GM19099 (cell line): Measurements from ENCODE around the gene RNF182.

ENCODE experiments used
- POLR2A ChIP-seq: IDR thresholded peaks from 3 replicates; pipeline ENCODE4 v1.6.1; 2011; ENCODE audit warnings: low read depth; ENCODE audit not compliant: insufficient read length; ENCODE audit errors: extremely low read depth

Gene RNF182

GRCh38 chr6:14009431-14009830, 84.7 kb downstream of the RNF182 start:
- TF ChIP-seq POLR2A, result no peak

- no peak for TF ChIP-seq POLR2A
These were observed 85.5 kb downstream of the RNF182 start for GRCh38 chr6:14010275-14010674.

DNA sequence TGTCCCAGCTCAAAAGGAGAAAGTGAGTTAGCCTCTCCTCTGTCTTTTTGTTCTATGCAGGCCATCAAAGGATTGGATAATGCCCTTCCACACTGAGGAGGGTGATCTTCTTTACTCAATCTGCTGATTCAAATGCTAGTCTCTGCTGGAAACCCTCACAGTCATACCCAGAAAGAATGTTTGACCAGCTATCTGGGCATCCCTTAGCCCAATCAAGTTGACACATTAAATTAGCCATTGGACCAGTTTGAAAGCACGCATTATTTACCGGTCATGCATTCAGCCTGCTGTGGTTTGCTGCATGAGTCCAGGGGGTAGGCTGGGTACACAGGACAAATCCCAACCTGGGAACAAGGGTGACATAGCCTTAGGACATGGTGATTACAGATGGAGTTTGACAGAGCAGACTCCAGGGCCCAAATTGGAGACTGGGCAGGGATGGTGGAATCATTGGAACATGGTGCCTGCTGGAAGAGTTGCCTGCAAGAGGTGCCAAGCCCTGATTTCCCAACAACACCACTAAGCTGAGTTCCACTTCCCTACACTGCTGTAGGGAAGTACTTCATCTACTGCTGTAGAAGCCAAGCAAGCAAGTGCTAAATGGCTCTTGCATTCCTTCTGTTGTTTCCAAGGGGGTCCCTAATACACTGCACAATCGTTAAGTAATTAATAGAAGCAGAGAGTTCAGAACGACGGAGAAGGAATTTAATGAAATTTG, 87.7 kb downstream of the RNF182 start:
- TF ChIP-seq POLR2A, result no peak

GRCh38 chr6:14015964-14016363, 91.2 kb downstream of the RNF182 start:
- no peak for TF ChIP-seq POLR2A

DNA sequence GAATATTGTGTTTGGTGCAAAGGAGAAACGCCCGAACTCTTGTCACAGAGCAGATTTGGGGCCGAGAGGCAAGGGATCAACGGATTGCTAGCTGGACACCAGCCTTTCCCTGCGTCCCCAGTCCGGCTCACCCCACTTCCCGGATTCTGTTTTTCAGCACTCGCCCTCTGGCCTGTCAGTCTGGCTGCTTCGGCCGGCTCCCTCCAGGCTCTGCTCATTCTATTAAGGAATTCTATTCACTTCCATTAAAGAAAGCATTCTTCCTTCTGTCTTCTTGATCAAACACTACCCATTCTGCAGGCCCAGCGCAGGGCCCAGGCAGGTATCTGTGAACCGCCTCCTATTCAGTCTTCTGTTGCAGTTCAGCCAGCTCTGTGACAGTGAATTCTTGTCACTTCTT, 91.7 kb downstream of the RNF182 start:
- TF ChIP-seq POLR2A, result no peak

DNA sequence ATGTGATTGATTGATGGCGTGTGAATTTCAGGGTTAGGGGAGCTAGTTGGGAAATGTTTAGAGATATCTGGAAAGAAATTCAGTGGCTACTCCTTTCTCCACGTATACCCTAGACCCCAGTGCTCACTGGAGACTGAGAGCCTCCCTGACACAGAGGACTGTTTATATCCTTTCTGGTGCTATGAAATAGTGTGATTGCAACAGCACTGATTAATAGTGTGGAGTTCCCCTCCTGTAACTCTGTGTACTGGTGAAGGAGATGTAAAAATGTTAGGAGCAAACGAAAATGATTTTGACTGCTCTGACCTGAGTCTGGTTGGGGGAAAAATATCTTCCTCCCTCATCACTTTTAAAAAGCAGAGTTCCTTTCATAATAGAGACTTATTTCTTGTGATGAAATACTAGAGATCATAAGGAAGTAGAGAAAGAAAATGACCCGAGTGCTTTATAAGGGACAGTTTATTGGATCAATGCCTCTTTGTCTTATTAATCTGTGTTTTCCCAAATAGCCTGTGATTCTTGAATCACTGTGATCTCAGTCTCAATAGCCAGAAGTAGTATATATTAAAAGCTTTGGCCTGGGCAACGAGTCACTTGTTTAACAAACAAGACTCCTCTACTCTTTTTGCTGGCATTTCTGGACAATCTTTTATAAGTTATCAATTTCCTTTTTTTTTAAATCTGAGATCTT, 92.3 kb downstream of the RNF182 start:
- TF ChIP-seq POLR2A, result no peak

GRCh38 chr6:14017626-14018475, 93.1 kb downstream of the RNF182 start:
- no peak for TF ChIP-seq POLR2A

GRCh38 chr6:14020551-14020950, 95.8 kb downstream of the RNF182 start:
- TF ChIP-seq POLR2A, result no peak

GRCh38 chr6:14021449-14021848, 96.7 kb downstream of the RNF182 start:
- no peak for TF ChIP-seq POLR2A

DNA sequence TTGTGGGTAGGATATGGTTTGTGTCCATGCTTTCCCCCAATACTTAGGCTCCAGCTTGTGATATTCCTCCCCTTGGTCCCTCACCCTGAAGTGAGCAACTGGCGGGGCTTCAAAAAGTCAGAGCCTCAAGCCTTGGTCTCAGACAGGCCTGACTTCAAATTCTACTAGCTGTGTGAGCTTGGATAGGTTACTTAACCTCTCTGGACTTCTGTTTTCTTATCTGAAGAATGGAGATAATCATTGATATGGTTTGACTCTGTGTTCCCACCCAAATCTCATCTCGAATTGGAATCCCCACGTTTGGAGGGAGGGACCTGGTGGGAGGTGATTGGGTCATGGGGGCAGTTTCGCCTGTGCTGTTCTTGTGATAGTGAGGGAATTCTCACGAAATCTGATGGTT, 97.9 kb downstream of the RNF182 start:
- no peak for TF ChIP-seq POLR2A

GRCh38 chr6:14023855-14024254, 99.1 kb downstream of the RNF182 start:
- TF ChIP-seq POLR2A, result no peak

GRCh38 chr6:14025160-14025559, 100.4 kb downstream of the RNF182 start:
- no peak for TF ChIP-seq POLR2A

DNA sequence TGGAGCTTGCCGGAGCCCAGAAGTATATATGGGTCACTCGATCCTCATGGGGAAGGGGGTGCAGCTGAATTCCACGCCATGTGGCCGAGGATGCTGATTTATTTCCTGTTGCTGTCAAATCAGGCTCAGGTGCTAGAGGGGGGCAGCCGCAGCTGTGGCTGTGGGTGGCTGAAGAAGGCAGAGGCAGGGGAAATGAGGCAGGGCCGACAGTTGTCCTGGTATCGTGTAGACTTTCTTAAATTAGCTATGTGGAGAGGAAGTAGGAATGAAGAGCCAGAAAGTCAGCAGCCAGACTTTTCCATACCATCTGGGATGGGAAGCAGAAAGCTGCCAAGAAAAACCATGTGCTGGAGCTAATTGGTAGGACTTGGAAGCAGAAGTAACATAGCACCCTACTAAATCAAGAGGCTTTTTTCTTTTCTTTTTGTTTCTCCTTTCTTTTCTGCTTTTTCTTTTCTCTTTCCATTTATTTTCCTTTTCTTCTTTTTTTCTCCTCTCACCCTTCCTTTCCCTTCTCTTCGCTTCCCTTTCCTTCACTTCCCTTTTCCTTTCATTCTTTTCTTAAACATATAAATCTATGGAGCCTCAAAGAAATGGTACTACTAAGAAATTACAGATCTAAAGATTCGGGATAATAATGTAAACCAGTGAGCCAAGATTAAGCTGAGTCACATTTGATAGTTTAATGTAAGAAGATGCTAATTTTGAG, 102.2 kb downstream of the RNF182 start:
- TF ChIP-seq POLR2A, result no peak

- TF ChIP-seq POLR2A, result no peak
These were observed 103.9 kb downstream of the RNF182 start for GRCh38 chr6:14028631-14029030.

DNA sequence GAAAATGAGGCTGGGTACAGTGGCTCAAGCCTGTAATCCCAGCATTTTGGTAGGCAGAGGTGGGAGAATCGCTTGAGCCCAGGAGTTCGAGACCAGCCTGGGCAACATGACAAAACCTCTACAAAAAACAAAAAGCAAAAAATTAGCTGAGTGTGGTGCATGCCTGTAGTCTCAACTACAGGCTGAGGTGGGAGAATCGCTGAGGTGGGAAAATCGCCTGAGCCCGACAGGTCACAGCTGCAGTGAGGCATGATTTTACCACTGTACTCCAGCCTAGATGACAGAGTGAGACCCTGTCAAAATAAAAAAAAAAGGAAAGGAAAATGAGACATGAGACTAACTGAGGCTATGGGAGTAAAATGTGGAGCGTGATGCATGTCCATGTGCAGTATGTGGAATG, 104.9 kb downstream of the RNF182 start:
- TF ChIP-seq POLR2A, result no peak
